ENCODE measurements around the gene DNAH17.

DNA sequence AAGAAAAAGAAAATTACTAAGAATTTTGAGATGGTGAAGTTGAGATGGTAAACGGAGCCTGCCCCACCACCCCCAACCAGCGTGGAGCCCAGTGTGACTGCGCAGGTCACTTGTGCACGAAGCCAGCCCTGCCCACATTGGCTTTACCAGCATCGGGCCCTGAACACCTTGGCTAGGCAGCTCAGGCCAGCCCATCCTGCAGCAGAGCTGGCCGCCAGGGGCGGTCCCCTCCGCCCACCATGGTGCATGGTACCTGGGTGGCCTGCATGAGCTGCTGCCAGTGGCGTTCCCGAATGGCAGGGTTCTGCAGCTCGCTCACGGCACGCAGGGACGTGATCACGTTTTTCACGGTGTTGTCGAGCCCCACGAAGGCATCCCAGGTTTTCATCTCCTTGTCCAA lies 62.7 kb downstream of the DNAH17 start:
- TF ChIP-seq CTCF (IDR thresholded peaks at IDR 0.05), result no peak
- TF ChIP-seq ZFX (IDR thresholded peaks at IDR 0.05; ENCODE audit: borderline replicate concordance), result no peak

All from 22Rv1 (cell line).